HL-60/S4 treated with phorbol 12-myristate 13-acetate at 8.2 ng/mL for 4 days and 3 days (cell line): ENCODE data around the gene MPDU1.

Experiments
- in situ Hi-C: fragments of 300-500 bp; cut with MboI; formaldehyde crosslinking; loops from 2 replicates; pipeline ENCODE4 v1.15.0; 2022; ENCODE audit warnings: low sequenced_read_pairs

The MPDU1 gene

DNA sequence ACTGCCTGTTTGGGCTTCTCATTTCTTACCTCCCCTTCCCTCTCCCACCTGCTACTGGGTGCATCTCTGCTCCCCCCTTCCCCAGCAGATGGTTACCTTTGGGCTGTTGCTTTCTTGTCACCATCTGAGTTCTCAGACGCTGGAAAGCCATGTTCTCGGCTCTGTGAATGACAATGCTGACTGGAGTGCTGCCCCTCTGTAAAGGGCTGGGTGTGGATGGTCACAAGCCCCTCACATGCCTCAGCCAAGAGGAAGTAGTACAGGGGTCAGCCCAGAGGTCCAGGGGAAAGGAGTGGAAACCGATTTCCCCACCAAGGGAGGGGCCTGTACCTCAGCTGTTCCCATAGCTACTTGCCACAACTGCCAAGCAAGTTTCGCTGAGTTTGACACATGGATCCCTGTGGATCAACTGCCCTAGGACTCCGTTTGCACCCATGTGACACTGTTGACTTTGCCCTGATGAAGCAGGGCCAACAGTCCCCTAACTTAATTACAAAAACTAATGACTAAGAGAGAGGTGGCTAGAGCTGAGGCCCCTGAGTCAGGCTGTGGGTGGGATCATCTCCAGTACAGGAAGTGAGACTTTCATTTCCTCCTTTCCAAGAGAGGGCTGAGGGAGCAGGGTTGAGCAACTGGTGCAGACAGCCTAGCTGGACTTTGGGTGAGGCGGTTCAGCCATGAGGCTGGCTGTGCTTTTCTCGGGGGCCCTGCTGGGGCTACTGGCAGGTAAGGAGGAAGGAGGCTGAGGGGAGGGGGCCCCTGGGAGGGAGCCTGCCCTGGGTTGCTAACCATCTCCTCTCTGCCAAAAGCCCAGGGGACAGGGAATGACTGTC, 4.4 kb upstream of the MPDU1 start, which contains the start of gene CD68:
Gene CD68 (plus strand): TSS at position 638 of the 833 bp plus-strand sequence. CDS start 40 bp downstream, at position 678.
- in situ Hi-C loops: loop anchor here (25.0 kb wide), 2 partner anchors 108 to 258 kb away; partner anchors contain the start of genes KDM6B, TP53 and WRAP53

- in situ Hi-C loops: loop anchor here (25.0 kb wide), 2 partner anchors 107 to 257 kb away; partner anchors contain the start of genes KDM6B, TP53 and WRAP53
Observed at GRCh38 chr17:7579834-7580603, 3.6 kb upstream of the MPDU1 start.

DNA sequence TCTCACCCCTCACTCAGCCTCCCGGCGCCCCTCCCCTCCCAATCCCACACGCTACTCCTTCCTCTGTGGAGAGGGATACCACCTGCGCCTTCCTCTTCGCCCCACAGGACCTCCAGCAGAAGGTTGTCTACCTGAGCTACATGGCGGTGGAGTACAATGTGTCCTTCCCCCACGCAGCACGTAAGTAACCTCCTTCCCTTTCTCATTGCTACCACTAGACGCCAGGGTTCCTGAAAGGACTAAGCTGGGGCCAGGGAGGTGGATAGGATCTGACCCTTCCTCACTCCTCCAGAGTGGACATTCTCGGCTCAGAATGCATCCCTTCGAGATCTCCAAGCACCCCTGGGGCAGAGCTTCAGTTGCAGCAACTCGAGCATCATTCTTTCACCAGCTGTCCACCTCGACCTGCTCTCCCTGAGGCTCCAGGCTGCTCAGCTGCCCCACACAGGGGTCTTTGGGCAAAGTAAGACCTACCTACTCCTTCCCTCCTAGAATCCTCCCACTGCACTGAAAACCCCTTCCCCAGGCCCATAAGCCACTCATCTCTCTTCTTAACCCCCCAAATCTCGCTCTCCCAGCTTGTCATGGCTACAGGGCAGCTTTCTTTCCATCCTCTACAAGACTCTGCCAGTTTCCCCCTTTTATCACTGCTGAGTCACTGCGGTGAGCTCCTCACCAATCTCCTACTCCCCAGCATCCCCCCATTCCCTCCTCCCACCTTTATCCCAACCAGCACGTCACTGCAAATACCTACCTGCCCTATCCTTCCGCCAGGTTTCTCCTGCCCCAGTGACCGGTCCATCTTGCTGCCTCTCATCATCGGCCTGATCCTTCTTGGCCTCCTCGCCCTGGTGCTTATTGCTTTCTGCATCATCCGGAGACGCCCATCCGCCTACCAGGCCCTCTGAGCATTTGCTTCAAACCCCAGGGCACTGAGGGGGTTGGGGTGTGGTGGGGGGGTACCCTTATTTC, 2.8 kb upstream of the MPDU1 start:
- in situ Hi-C loops: loop anchor here (25.0 kb wide), 2 partner anchors 106 to 256 kb away; partner anchors contain the start of genes KDM6B, TP53 and WRAP53

GRCh38 chr17:7582396-7583252, 1.0 kb upstream of the MPDU1 start:
- in situ Hi-C loops: loop anchor here (25.0 kb wide), 2 partner anchors 105 to 255 kb away; partner anchors contain the start of genes KDM6B, TP53 and WRAP53

GRCh38 chr17:7586673-7587419, 3.2 kb downstream of the MPDU1 start:
- in situ Hi-C loops: loop anchor here (25.0 kb wide), 2 partner anchors 100 to 250 kb away; partner anchors contain the start of genes KDM6B, TP53 and WRAP53

GRCh38 chr17:7587420-7588151, 3.9 kb downstream of the MPDU1 start:
- in situ Hi-C loops: loop anchor here (25.0 kb wide), 2 partner anchors 100 to 250 kb away; partner anchors contain the start of genes KDM6B, TP53 and WRAP53

- in situ Hi-C loops: loop anchor here (25.0 kb wide), 2 partner anchors 99 to 249 kb away; partner anchors contain the start of genes KDM6B, TP53 and WRAP53
Observed at GRCh38 chr17:7588553-7589203, 5.0 kb downstream of the MPDU1 start.

DNA sequence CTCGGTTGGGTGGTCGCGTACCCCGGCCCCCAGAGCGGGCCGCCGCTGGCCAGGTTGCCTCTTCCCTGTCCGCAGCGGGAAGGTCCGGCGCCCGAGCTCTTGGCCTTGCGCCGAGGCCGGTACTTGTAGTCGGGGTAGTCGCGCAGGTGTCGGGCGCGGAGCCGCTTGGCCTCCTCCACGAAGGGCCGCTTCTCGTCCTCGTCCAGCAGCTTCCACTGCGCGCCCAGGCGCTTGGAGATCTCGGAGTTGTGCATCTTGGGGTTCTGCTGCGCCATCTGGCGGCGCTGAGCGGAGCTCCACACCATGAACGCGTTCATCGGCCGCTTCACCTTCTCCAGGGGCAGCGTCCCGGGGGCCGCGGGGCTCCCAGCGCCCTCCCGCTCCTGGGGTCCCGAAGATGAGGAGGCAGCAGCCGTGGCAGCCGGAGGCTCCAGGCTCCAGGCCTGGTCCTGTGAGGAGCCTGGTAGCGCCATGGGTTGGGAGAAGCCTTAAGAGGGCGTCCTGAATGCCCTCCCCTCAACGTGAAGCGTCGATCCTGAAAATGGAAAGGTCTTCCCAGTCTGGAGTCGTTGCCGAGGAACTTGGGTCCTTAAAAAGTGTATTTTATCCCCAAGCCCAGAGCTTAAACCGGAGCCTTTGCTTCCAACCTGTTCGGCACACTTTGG, 5.7 kb downstream of the MPDU1 start:
- in situ Hi-C loops: loop anchor here (25.0 kb wide), 2 partner anchors 98 to 248 kb away; partner anchors contain the start of genes KDM6B, TP53 and WRAP53

DNA sequence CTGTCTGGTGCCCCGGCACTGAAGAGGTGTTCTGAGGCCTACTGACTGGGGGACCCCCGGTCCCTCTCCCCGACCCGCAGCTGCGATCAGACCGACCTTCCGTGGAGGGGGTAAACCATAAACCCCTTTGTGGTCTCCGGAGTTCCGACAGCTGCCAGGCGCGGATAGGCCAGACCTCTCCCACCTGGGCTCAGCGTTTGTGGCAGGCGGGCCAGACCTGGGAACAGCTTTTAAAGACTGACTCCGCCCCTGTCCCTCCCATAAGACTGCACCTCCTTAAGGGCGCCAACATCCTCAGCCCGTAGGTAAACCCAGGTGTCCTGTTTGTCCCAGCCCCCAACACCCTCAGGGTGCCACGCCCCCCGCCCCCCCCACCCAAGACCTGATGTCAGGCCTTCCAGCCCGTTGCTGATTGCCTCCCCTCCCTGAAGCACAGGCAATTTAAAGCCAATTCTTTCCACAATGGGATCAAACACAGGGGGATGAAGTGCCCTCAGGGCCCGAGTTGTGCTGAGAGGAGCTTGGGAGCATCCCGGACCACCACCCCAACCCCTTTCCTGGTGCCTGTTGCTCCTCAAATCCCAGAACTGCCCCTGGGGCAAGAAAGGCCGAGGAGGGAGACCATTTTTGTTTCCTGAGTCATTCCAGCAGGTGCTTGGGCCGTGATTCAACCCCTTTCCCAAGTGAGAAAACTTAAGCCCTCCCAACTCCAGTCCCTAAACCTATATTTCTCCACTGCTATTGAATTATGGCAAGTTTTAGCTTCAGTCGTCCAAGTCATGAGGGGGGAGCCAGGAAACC, 6.4 kb downstream of the MPDU1 start, which contains the start of gene SOX15:
Gene SOX15 (minus strand): TSS at position 204 of the 801 bp plus-strand sequence. CDS start 418 bp downstream, outside the sequence.
- in situ Hi-C loops: loop anchor here (25.0 kb wide), 2 partner anchors 97 to 247 kb away; partner anchors contain the start of genes KDM6B, TP53 and WRAP53

DNA sequence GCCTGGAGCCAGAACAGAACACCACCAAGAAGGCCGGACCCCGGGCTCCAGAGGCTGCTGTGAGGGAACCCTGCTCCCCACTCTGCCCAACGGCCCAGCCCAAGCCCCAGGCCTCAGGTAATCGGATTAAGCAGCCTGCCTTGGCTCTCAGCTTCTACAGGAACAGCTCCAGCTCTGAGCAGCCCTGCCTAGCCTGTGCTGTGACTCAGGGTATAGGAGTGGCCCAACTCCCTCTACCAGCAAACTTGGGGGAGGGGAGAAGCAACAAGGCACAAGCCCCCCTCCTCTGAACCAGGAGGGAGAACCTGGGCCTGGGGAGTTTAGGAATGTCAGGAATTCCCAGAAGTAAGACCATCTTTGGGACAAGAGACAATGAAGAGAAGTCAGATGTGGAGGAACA, 7.1 kb downstream of the MPDU1 start:
- in situ Hi-C loops: loop anchor here (25.0 kb wide), 2 partner anchors 97 to 247 kb away; partner anchors contain the start of genes KDM6B, TP53 and WRAP53

DNA sequence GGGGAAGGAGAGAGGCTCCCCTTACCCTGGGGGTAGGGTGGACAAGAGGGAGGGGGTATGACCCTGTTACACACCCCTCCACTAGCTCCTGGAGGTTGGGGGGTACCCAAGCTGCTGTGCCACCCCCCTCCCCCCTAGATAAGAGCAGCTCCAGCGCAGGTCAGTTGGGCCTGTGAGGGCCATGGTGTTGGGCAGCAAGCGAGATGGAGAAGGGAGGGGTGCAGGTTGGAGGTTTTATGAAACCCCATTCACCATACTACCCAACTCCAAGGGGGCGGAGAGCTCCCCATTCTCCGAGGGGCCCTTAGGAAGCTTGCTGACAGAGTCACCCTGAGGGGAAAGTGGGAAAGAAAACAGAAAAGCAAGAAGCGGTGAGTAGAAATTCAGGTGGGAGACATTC, 7.9 kb downstream of the MPDU1 start:
- in situ Hi-C loops: loop anchor here (25.0 kb wide), 2 partner anchors 96 to 246 kb away; partner anchors contain the start of genes KDM6B, TP53 and WRAP53

DNA sequence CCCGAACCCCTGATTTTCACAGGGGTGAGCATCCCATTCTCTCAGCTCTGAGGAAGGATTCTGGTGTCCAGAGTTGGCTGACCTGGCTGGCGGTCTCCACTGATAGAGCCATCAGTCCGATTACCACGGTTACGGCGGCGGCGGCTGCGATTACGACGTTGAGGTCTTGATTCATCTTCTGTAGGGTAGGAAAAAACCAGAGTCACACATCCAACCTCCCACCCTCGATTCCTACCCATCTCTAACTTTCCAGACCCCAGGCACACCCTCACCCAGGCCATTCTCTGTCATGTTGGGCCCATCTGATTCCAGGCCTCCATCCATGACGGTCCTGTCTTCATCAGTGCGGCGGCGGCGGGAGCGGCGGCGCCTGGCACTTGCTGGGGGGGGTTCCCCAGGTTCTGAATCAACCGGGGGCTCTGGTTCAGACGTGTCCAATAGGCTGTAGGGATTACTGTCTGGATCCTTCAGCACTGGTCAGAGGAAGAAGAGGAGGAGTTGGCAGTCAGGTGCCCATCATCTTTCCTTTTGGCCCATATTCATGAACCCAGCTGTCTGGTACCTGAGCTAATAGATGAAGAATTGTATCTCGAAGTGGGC, 8.9 kb downstream of the MPDU1 start:
- in situ Hi-C loops: loop anchor here (25.0 kb wide), 2 partner anchors 95 to 245 kb away; partner anchors contain the start of genes KDM6B, TP53 and WRAP53

- in situ Hi-C loops: loop anchor here (25.0 kb wide), 2 partner anchors 94 to 244 kb away; partner anchors contain the start of genes KDM6B, TP53 and WRAP53
Observed at GRCh38 chr17:7593296-7593695, 9.6 kb downstream of the MPDU1 start.

DNA sequence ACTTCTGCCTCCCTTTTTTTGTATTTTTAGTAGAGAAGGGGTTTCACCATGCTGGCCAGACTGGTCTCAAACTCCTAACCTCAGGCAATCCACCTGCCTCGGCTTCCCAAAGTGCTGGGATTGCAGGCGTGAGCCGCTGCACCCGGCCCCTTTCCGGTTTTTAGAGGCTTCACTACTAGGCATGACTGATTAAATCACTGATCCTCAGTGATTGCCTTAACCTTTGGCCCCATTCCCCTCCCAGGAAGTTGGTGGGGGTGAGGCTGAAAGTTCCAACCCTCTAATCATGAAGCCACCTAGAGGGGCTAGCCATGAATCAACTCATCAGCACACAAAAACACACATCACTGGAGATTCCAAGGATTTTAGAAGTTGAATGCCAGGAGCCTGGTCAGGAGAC, 13.9 kb downstream of the MPDU1 start:
- in situ Hi-C loops: loop anchor here (25.0 kb wide), 2 partner anchors 90 to 240 kb away; partner anchors contain the start of genes KDM6B, TP53 and WRAP53
